MM.1S (cell line): ENCODE measurements around the gene DNAJC8.

Experiments used
- DNase-seq: peaks from one replicate; pipeline ENCODE4 v3.0.0-alpha.2; 2015
- H2AFZ ChIP-seq: fragments of 300-600 bp; sonication (generic); 2 replicates; pipeline ENCODE4 v1.6.0; 2016; ENCODE audit warnings: antibody characterized with exemption, low read length
- H3F3A ChIP-seq: fragments of 300-600 bp; sonication (generic); 2 replicates; pipeline ENCODE4 v1.6.1; 2016; ENCODE audit warnings: mild to moderate bottlenecking, antibody characterized with exemption, low read length, moderate library complexity, mixed read lengths; ENCODE audit not compliant: insufficient read depth
- H3K27ac ChIP-seq: fragments of 300-600 bp; sonication (generic); 2 replicates; pipeline ENCODE4 v1.5.1; 2016; ENCODE audit warnings: mild to moderate bottlenecking, low read length
- H3K27me3 ChIP-seq: fragments of 300-600 bp; sonication (generic); replicated peaks from 2 replicates; pipeline ENCODE4 v1.6.0; 2016; ENCODE audit warnings: low read length; ENCODE audit not compliant: insufficient read depth
- H3K36me3 ChIP-seq: fragments of 300-600 bp; sonication (generic); replicated peaks from 2 replicates; pipeline ENCODE4 v1.6.1; 2016; ENCODE audit warnings: mild to moderate bottlenecking, low read length, mixed read lengths; ENCODE audit not compliant: insufficient read depth
- H3K4me1 ChIP-seq: fragments of 300-600 bp; sonication (generic); 2 replicates; pipeline ENCODE4 v1.6.1; 2016; ENCODE audit warnings: low read length, mixed read lengths
- H3K4me2 ChIP-seq: fragments of 300-600 bp; sonication (generic); 2 replicates; pipeline ENCODE4 v1.6.0; 2016; ENCODE audit warnings: low read depth, low read length
- H3K4me3 ChIP-seq: fragments of 300-600 bp; sonication (generic); 2 replicates; pipeline ENCODE4 v1.5.1; 2016; ENCODE audit warnings: low read length, mixed read lengths
- H3K79me2 ChIP-seq: fragments of 300-600 bp; sonication (generic); 2 replicates; pipeline ENCODE4 v1.6.1; 2016; ENCODE audit warnings: mixed run types, low read length, mixed read lengths
- H3K9ac ChIP-seq: fragments of 300-600 bp; sonication (generic); 2 replicates; pipeline ENCODE4 v1.6.1; 2016; ENCODE audit warnings: low read length, mixed read lengths
- H3K9me2 ChIP-seq: fragments of 300-600 bp; sonication (generic); replicated peaks from 2 replicates; pipeline ENCODE4 v1.6.1; 2016; ENCODE audit warnings: mild to moderate bottlenecking, low read length, mixed read lengths; ENCODE audit not compliant: insufficient read depth
- H3K9me3 ChIP-seq: fragments of 300-600 bp; sonication (generic); replicated peaks from 2 replicates; pipeline ENCODE4 v1.6.1; 2016; ENCODE audit warnings: mild to moderate bottlenecking, low read length, mixed read lengths; ENCODE audit not compliant: insufficient read depth
- H4K20me1 ChIP-seq: fragments of 300-600 bp; sonication (generic); 2 replicates; pipeline ENCODE4 v1.6.1; 2016; ENCODE audit warnings: mild to moderate bottlenecking, low read length, moderate library complexity, mixed read lengths; ENCODE audit not compliant: insufficient read depth
- EZH2 ChIP-seq: fragments of 300-600 bp; sonication (generic); optimal IDR thresholded peaks from 2 replicates; pipeline ENCODE3; 2017; ENCODE audit warnings: low read depth, mild to moderate bottlenecking, antibody characterized with exemption, low read length, mixed read lengths
- EZH2phosphoT487 ChIP-seq: fragments of 300-600 bp; sonication (generic); IDR thresholded peaks from 2 replicates; pipeline ENCODE4 v1.6.1; 2018; ENCODE audit warnings: antibody characterized with exemption, low read length
- TF ChIP-seq, protein P1 (sequence below): fragments of 300-600 bp; sonication (generic); IDR thresholded peaks from 2 replicates; pipeline ENCODE4 v1.5.1; 2016; ENCODE audit warnings: antibody characterized with exemption, low read length, mixed read lengths

Gene DNAJC8

DNA sequence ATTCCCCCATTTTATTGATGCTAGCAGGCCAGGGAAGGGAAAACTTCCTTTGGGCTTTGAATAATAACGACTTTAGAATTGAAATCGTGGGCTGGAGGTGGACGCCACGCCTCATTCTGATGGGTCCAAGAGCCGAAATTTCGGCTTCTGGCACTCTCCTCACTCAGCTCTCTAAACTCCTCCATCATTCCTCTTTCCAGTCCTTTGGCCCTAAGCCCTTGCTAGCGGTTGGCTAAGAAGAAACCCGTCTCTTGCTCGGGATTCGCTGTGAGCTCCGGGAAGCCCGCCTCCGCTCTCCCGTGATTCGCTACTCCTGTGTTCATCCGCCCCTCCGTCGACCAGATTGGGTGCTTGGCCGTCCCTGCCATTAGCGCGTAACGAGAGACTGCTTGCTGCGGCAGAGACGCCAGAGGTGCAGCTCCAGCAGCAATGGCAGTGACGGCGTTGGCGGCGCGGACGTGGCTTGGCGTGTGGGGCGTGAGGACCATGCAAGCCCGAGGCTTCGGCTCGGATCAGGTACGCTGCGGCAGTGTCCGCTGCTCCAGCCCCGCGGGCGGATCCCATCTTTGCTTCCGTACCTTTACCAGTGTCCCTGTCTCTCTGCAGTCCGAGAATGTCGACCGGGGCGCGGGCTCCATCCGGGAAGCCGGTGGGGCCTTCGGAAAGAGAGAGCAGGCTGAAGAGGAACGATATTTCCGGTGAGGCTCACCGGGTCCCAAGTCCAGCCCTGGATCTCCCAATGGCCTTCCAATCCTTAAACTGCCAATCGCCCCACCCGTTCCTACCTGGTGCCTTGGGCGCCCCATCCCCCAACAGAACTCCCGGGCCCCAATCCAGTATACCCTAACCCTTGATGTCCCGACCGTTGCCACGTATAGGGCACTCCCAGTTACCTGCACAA lies 3.2 kb upstream of the DNAJC8 start, which contains the start of gene ATP5IF1:
ATP5IF1 (plus strand) TSS at position 370 of the 901 bp plus-strand sequence; CDS start at position 430, 60 bp downstream.
- no peaks in the 10 kb centered on the region for H3K9me3 ChIP-seq
- no peaks in the 10 kb centered on the region for H3K36me3 ChIP-seq
- peak; percentile 98 for DNase-seq
- H4K20me1 ChIP-seq, result no peaks in the 10 kb centered on the region
- peaks cover 14% of the 10 kb centered on the region for H3K4me1 ChIP-seq
- H2AFZ ChIP-seq, result peak within 1 kb of the TSS; percentile 99
- peak within 1 kb of the TSS; percentile 96 for H3K4me2 ChIP-seq
- H3K79me2 ChIP-seq, result peaks cover 46% of the 10 kb centered on the region
- H3K27me3 ChIP-seq, result no peaks in the 10 kb centered on the region
- H3K9ac ChIP-seq, result peak within 1 kb of the TSS; percentile 93
- no peaks in the 10 kb centered on the region for H3F3A ChIP-seq
- H3K4me3 ChIP-seq, result peak within 1 kb of the TSS; percentile 97
- H3K9me2 ChIP-seq, result no peaks in the 10 kb centered on the region
- H3K27ac ChIP-seq, result peak within 1 kb of the TSS; percentile 56
- TF ChIP-seq EZH2 (no peak), EZH2phosphoT487 (no peak)
- TF ChIP-seq, protein P1, sequence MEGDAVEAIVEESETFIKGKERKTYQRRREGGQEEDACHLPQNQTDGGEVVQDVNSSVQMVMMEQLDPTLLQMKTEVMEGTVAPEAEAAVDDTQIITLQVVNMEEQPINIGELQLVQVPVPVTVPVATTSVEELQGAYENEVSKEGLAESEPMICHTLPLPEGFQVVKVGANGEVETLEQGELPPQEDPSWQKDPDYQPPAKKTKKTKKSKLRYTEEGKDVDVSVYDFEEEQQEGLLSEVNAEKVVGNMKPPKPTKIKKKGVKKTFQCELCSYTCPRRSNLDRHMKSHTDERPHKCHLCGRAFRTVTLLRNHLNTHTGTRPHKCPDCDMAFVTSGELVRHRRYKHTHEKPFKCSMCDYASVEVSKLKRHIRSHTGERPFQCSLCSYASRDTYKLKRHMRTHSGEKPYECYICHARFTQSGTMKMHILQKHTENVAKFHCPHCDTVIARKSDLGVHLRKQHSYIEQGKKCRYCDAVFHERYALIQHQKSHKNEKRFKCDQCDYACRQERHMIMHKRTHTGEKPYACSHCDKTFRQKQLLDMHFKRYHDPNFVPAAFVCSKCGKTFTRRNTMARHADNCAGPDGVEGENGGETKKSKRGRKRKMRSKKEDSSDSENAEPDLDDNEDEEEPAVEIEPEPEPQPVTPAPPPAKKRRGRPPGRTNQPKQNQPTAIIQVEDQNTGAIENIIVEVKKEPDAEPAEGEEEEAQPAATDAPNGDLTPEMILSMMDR, result no peak

DNA sequence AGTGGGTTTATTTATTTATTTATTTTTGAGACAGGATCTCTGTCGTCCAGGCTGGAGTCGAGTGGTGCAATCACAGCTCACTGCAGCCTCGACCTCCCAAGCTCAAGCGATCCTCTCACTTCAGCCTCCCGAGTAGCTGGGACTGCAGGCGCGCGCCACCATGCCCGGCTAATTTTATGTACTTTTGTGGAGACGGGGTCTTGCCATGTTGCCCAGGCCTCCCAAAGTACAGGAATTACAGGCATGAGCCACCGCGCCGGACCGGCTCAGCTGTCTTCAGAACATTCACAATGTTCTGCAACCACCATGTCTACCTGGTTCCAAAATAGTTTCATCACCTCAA lies 406 bp upstream of the DNAJC8 start:
- H4K20me1 ChIP-seq, result 0 out of 2 replicates have a peak, but pooled peaks cover 3% of the 10 kb centered on the region
- no peaks in the 10 kb centered on the region for H3K9me3 ChIP-seq
- DNase-seq, result no peak
- peaks cover 71% of the 10 kb centered on the region for H3K79me2 ChIP-seq
- peak overlapping the region; percentile 91; the same call in 1 of the 2 replicates for H3K4me3 ChIP-seq
- no peak for TF ChIP-seq EZH2
- no peak for TF ChIP-seq EZH2phosphoT487
- TF ChIP-seq, protein P1, result no peak
- H3K9me2 ChIP-seq, result no peaks in the 10 kb centered on the region
- H2AFZ ChIP-seq, result peak overlapping the region; percentile 57
- no peak overlapping the region for H3K27ac ChIP-seq
- H3F3A ChIP-seq, result no peaks in the 10 kb centered on the region
- peak overlapping the region; percentile 92; the same call in 1 of the 2 replicates for H3K4me2 ChIP-seq
- peaks cover 7% of the 10 kb centered on the region; the same call in 1 of the 2 replicates for H3K36me3 ChIP-seq
- no peaks in the 10 kb centered on the region for H3K27me3 ChIP-seq
- no peak overlapping the region for H3K9ac ChIP-seq
- H3K4me1 ChIP-seq, result peaks cover 14% of the 10 kb centered on the region

DNA sequence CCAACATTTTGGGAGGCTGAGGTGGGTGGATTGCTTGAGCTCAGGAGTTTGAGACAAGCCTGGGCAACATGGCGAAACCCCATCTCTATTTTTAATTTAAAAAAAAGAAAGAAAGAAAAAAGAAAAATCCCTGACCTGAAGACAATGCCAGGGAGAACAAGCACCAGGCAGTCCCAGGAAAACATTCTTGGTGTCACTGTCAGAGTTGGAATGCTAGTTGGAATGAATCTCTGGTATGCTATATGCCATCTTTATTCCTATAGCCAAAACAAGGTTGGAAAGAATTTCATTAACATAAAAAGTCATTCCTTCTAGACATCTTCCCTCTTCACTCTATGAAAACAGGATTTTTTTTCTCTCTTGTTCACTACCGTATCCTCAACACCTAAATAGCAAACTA lies 2.8 kb downstream of the DNAJC8 start:
- Histone ChIP-seq H3K79me2 (peaks cover 56% of the 10 kb centered on the region), H3K4me2 (no peak overlapping the region), H3K4me3 (no peak overlapping the region), H3K36me3 (peaks cover 15% of the 10 kb centered on the region; the same call in 1 of the 2 replicates), H3K27ac (no peak overlapping the region), H3F3A (no peaks in the 10 kb centered on the region; the same call in 1 of the 2 replicates), H3K9ac (no peak overlapping the region), H4K20me1 (0 out of 2 replicates have a peak, but pooled peaks cover 3% of the 10 kb centered on the region), H3K27me3 (no peaks in the 10 kb centered on the region), H3K9me3 (no peaks in the 10 kb centered on the region), H3K9me2 (no peaks in the 10 kb centered on the region), H3K4me1 (no peaks in the 10 kb centered on the region), H2AFZ (no peak overlapping the region)
- DNase-seq, result no peak
- no peak for TF ChIP-seq EZH2phosphoT487
